Endothelial cell of umbilical vein (primary cell): ENCODE results near the gene ZFYVE28. TPM values are rescaled to one million over a fixed set of nuclear protein-coding genes. Genes with fewer than 3 reads are reported as not detected.

Source experiments
- BruUV-seq: library from RNA; stranded (reverse); fragments of 400-500 nt; replicated peaks from 2 replicates; lab custom pipeline; 2021; lab: Mats Ljungman, UMichigan
- CTCF ChIA-PET: fragments of 300-600, 350-600 bp; sonication (Branson Sonifier 250); formaldehyde crosslinking; loops from one replicate; lab custom pipeline; 2021; ENCODE audit warnings: antibody characterized with exemption, inconsistent platforms; lab: Charles Lee
- POLR2A ChIA-PET: fragments of 300-600, 350-600 bp; sonication (Branson Sonifier 250); formaldehyde crosslinking; loops from one replicate; lab custom pipeline; 2021; ENCODE audit warnings: antibody characterized with exemption, inconsistent platforms; lab: Charles Lee
- DNase-seq: peaks from one replicate; pipeline ENCODE4 v3.0.0-alpha.2; 2011; ENCODE audit warnings: low read depth, low spot score
- FAIRE-seq: peaks from 2 replicates; lab custom pipeline; 2011; peaks lifted over from hg19 to GRCh38; lab: Jason Lieb, UNC
- H2AFZ ChIP-seq: 2 replicates; pipeline ENCODE4 v1.6.0; 2012; ENCODE audit warnings: low read depth, low read length, control low read depth, inconsistent platforms
- H3K27ac ChIP-seq: 2 replicates; pipeline ENCODE4 v1.5.1; 2011; ENCODE audit warnings: low read depth, mild to moderate bottlenecking, control low read depth, low read length, moderate library complexity; ENCODE audit not compliant: insufficient read depth
- H3K27me3 ChIP-seq, 2 experiments: 2 replicates each; pipeline versions ENCODE4 v1.6.0 to v1.6.1; 2011; ENCODE audit warnings: low read length in 2 of 2, mixed read lengths in 1 of 2; ENCODE audit not compliant: control insufficient read depth in 2 of 2, insufficient read depth in 2 of 2
- H3K36me3 ChIP-seq, 2 experiments: 2 replicates in 1 of 2; 3 replicates in 1 of 2; pipeline ENCODE4 v1.5.1; 2011; ENCODE audit warnings: low read length in 2 of 2, mild to moderate bottlenecking in 1 of 2, moderate library complexity in 1 of 2; ENCODE audit not compliant: control insufficient read depth in 2 of 2, insufficient read depth in 2 of 2; ENCODE audit errors: extremely low read depth in 1 of 2
- H3K4me1 ChIP-seq: 3 replicates; pipeline ENCODE4 v1.5.1; 2011; ENCODE audit warnings: mild to moderate bottlenecking, low read length; ENCODE audit not compliant: control insufficient read depth, insufficient read depth; ENCODE audit errors: extremely low read depth
- H3K4me2 ChIP-seq: 2 replicates; pipeline ENCODE4 v1.6.1; 2011; ENCODE audit warnings: low read length, control low read depth, mixed read lengths; ENCODE audit not compliant: insufficient read depth
- H3K4me3 ChIP-seq, 3 experiments: fragments of 200-600 bp in 1 of 3; sonication (generic), shearing (Covaris generic) in 1 of 3; replicated peaks in 1 of 3; 2 replicates each; pipeline ENCODE4 v1.5.1; 2011 to 2016; ENCODE audit warnings: control low read depth in 3 of 3, low read length in 3 of 3, mild to moderate bottlenecking in 2 of 3, inconsistent platforms in 1 of 3, low read depth in 1 of 3, moderate library complexity in 1 of 3; ENCODE audit not compliant: insufficient read depth in 1 of 3
- H3K79me2 ChIP-seq: 2 replicates; pipeline ENCODE4 v1.6.0; 2012; ENCODE audit warnings: low read length, inconsistent platforms; ENCODE audit not compliant: control insufficient read depth, insufficient read depth
- H3K9ac ChIP-seq: replicated peaks from 2 replicates; pipeline ENCODE3; 2011; ENCODE audit warnings: low read length, control low read depth; ENCODE audit not compliant: insufficient read depth; ENCODE audit errors: extremely low read depth
- H3K9me1 ChIP-seq: replicated peaks from 3 replicates; pipeline ENCODE4 v1.6.0; 2011; ENCODE audit warnings: mild to moderate bottlenecking, low read length; ENCODE audit not compliant: control insufficient read depth, insufficient read depth; ENCODE audit errors: extremely low read depth
- H3K9me3 ChIP-seq: replicated peaks from 2 replicates; pipeline ENCODE4 v1.5.1; 2012; ENCODE audit warnings: low read length, inconsistent platforms; ENCODE audit not compliant: control insufficient read depth, insufficient read depth
- H4K20me1 ChIP-seq: replicated peaks from 2 replicates; pipeline ENCODE3; 2011; ENCODE audit warnings: mild to moderate bottlenecking, low read length; ENCODE audit not compliant: control insufficient read depth, insufficient read depth; ENCODE audit errors: extremely low read depth
- EZH2 ChIP-seq: IDR thresholded peaks from 2 replicates; pipeline ENCODE4 v1.6.1; 2012; ENCODE audit warnings: borderline replicate concordance, low read depth, mild to moderate bottlenecking, moderate library complexity, low read length, inconsistent platforms; ENCODE audit not compliant: severe bottlenecking
- FOS ChIP-seq: IDR thresholded peaks from 2 replicates; pipeline ENCODE4 v1.6.1; 2011; ENCODE audit warnings: mild to moderate bottlenecking, low read length, moderate library complexity, borderline replicate concordance; ENCODE audit not compliant: insufficient read depth
- GATA2 ChIP-seq: IDR thresholded peaks from 2 replicates; pipeline ENCODE4 v1.7.0; 2011; ENCODE audit warnings: low read depth, mild to moderate bottlenecking, moderate library complexity, mixed read lengths, low read length; ENCODE audit not compliant: insufficient read length, insufficient read depth
- JUN ChIP-seq: IDR thresholded peaks from 2 replicates; pipeline ENCODE4 v1.6.1; 2011; ENCODE audit warnings: borderline replicate concordance, low read depth; ENCODE audit not compliant: insufficient read length, insufficient read depth
- MYC ChIP-seq: IDR thresholded peaks from one replicate; pipeline ENCODE4 v1.6.1; 2011; ENCODE audit warnings: mild to moderate bottlenecking, low read depth, low read length
- POLR2A ChIP-seq: IDR thresholded peaks from 2 replicates; pipeline ENCODE4 v1.6.1; 2012; ENCODE audit warnings: low read depth, mild to moderate bottlenecking, control low read depth, low read length
- POLR2AphosphoS5 ChIP-seq: IDR thresholded peaks from 2 replicates; pipeline ENCODE4 v1.6.1; 2012; ENCODE audit warnings: low read depth, mild to moderate bottlenecking, control low read depth, low read length, moderate library complexity; ENCODE audit not compliant: insufficient read depth
- dilution Hi-C: fragments of 300-500 bp; cut with MboI; formaldehyde crosslinking; loops from one replicate; pipeline ENCODE4 v1.15.0; 2019; ENCODE audit warnings: low sequenced_read_pairs; ENCODE audit not compliant: extremely low pct_ligation_motif_present
- intact Hi-C: fragments of 100-400 bp; cut with micrococcal nuclease; formaldehyde crosslinking; loops from one replicate; pipeline ENCODE4 v1.10.0; 2022
- polyA plus RNA-seq, 4 experiments: library from polyadenylated mRNA; depleted of rRNA in 3 of 4; stranded (reverse) in 3 of 4; unstranded in 1 of 4; fragments of >200 nt; gene quantifications; 2 replicates each; pipeline versions ENCODE4 v1.2.1 to v1.2.3, GENCODE V29; 2011 to 2012; ENCODE audit warnings: missing spikeins in 1 of 4
- total RNA-seq: library from RNA; stranded (reverse); gene quantifications from 2 replicates; pipeline ENCODE4 v1.2.3, GENCODE V29; 2021
- TF ChIP-seq, protein P1 (sequence below): IDR thresholded peaks from 2 replicates; pipeline ENCODE4 v1.6.1; 2011; ENCODE audit not compliant: insufficient read depth, insufficient read length
- TF ChIP-seq, protein P2 (sequence below), 2 donors: IDR thresholded peaks; 1 replicate in 1 of 2; 2 replicates in 1 of 2; pipeline ENCODE4 v1.5.1; 2011; ENCODE audit warnings: low read length in 2 of 2, mild to moderate bottlenecking in 2 of 2, moderate library complexity in 2 of 2, control low read depth in 1 of 2, inconsistent platforms in 1 of 2, low read depth in 1 of 2; ENCODE audit not compliant: insufficient read depth in 1 of 2; ENCODE audit errors: extremely low read depth in 1 of 2

ZFYVE28 gene
- total and polyA plus RNA-seq, 2 donors (not counting 3 experiments of a cell fraction or from before 2014, with no cell fraction given) = 5.8 to 7.1 TPM

DNA sequence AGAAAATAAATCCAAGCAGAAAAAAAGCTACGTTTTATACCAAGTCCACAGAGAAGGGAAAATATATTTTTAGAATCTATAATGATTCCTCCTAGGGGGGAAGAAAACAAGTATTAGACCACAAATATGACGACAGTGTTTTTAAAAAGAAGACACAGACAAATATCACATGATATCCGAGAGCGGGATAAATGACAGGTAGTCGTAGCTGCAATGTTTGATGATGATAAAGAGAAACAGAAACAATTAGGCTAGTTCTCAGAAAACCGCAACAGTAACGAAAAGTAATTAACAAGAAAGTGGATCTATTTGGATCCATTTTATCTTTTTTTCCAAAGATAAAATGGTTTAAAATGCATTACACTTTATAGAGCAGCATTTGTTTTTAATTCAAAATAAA, 177.4 kb downstream of the ZFYVE28 start:
- Histone ChIP-seq H4K20me1 (peaks cover 5% of the 10 kb centered on the region), H3K79me2 (peaks cover 49% of the 10 kb centered on the region), H3K27ac (peak overlapping the region; percentile 30), H2AFZ (no peak overlapping the region), H3K4me2 (peak overlapping the region; percentile 97), H3K4me3 (peak overlapping the region; percentile 63 to 97 (median 97)), H3K36me3 (peaks cover 0 to 7% of the 10 kb centered on the region in 2 experiments), H3K9ac (peak overlapping the region; percentile 70), H3K27me3 (no peaks in the 10 kb centered on the region), H3K9me3 (no peaks in the 10 kb centered on the region), H3K4me1 (peaks cover 33% of the 10 kb centered on the region), H3K9me1 (no peaks in the 10 kb centered on the region)
- ChIA-PET POLR2A (interaction anchor here (1.0 kb wide), 1 partner anchor 17 kb away, joined by 3 read pairs; no protein-coding TSS in a partner anchor), CTCF (interaction anchor here (1.1 to 5.9 kb wide), 7 partner anchors 9 to 204 kb away, joined by 3 to 49 read pairs (median 3); no protein-coding TSS in a partner anchor)
- intact Hi-C loops (loop anchor here (5.0 kb wide), 1 partner anchor 226 kb away; the partner anchor contains the start of gene RNF4), dilution Hi-C loops (no loop called here)
- TF ChIP-seq POLR2AphosphoS5 = no peak
- TF ChIP-seq MYC = no peak
- TF ChIP-seq GATA2 = no peak
- no peak for TF ChIP-seq JUN
- TF ChIP-seq POLR2A = no peak
- DNase-seq = no peak
- no peak for FAIRE-seq
- BruUV-seq = no TSS peak

DNA sequence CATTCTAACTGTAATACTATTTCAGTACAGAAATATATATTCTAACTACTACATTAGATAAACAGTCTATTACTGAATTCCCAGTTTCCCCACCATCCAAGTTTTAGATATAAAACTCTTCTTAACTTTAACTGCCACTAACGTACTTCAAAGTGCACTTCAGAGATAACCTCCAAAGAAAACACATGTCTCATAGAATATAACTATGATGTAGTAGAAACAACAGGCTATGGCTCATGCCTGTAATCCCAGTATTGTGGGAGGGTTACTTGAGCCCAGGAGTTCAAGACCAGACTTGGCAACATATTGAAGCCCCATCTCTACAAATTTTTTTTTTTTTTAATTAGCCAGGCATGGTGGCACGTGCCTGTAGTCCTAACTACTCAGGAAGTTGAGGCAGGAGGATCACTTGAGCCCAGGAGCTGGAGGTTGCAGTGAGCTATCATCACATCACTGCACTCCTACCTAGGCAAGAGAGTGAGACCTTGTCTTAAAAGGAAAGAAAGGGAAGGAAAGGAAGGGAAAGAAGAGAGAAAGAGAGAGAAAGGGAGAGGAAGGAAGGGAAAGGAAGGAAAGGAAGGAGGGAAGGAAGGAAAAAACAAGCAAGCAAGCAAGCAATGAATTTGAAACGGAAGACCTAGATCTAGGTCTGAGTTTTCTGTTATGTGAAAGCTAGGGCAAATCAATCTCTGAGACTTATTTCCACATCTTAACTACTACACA, 181.3 kb downstream of the ZFYVE28 start:
- dilution Hi-C loops (no loop called here), intact Hi-C loops (no loop called here)
- Histone ChIP-seq H3K9me3 (no peaks in the 10 kb centered on the region), H3K79me2 (peaks cover 49% of the 10 kb centered on the region), H3K4me1 (peaks cover 30% of the 10 kb centered on the region), H3K36me3 (peaks cover 3 to 11% of the 10 kb centered on the region in 2 experiments), H3K27ac (no peak overlapping the region), H3K4me3 (no peak overlapping the region), H3K4me2 (no peak overlapping the region), H4K20me1 (peaks cover 5% of the 10 kb centered on the region), H2AFZ (no peak overlapping the region), H3K9me1 (no peaks in the 10 kb centered on the region), H3K9ac (no peak overlapping the region), H3K27me3 (no peaks in the 10 kb centered on the region)
- no TSS peak for BruUV-seq
- DNase-seq (no peak), FAIRE-seq (no peak)
- ChIA-PET POLR2A (interaction anchor here (1.3 kb wide), 1 partner anchor 25 kb away, joined by 5 read pairs; the partner anchor contains the start of gene MXD4), CTCF (interaction anchor here (0.7 to 5.9 kb wide), 3 partner anchors 17 to 206 kb away, joined by 3 to 49 read pairs (median 3); no protein-coding TSS in a partner anchor)
- TF ChIP-seq, protein P1, sequence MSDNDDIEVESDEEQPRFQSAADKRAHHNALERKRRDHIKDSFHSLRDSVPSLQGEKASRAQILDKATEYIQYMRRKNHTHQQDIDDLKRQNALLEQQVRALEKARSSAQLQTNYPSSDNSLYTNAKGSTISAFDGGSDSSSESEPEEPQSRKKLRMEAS = no peak
- TF ChIP-seq GATA2 (no peak), JUN (no peak), MYC (no peak), POLR2AphosphoS5 (no peak), POLR2A (no peak), FOS (no peak), EZH2 (no peak)
- TF ChIP-seq, protein P2, sequence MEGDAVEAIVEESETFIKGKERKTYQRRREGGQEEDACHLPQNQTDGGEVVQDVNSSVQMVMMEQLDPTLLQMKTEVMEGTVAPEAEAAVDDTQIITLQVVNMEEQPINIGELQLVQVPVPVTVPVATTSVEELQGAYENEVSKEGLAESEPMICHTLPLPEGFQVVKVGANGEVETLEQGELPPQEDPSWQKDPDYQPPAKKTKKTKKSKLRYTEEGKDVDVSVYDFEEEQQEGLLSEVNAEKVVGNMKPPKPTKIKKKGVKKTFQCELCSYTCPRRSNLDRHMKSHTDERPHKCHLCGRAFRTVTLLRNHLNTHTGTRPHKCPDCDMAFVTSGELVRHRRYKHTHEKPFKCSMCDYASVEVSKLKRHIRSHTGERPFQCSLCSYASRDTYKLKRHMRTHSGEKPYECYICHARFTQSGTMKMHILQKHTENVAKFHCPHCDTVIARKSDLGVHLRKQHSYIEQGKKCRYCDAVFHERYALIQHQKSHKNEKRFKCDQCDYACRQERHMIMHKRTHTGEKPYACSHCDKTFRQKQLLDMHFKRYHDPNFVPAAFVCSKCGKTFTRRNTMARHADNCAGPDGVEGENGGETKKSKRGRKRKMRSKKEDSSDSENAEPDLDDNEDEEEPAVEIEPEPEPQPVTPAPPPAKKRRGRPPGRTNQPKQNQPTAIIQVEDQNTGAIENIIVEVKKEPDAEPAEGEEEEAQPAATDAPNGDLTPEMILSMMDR (IDR thresholded peaks at IDR 0.05; ENCODE audit: extremely low read depth in 1 of 2, insufficient read depth in 1 of 2, low read depth in 1 of 2, low read length in 2 of 2) = no peak
